Sigmoid colon (tissue), 7 donors: ENCODE results near the gene PTTG2. TPM values are rescaled to one million over a fixed set of nuclear protein-coding genes. Genes with fewer than 3 reads are reported as not detected.

ENCODE experiments used
- DNase-seq: peaks from one replicate; pipeline ENCODE4 v3.0.0-alpha.2; 2019
- H3K27ac ChIP-seq, 4 donors: fragments of 200-600 bp; sonication (generic); one replicate each; pipeline ENCODE4 v1.5.1; 2016 to 2019; ENCODE audit warnings: mild to moderate bottlenecking in 1 of 4
- H3K27me3 ChIP-seq, 3 donors: fragments of 200-600 bp; sonication (generic); one replicate each; pipeline ENCODE4 v1.5.1; 2019; ENCODE audit warnings: mild to moderate bottlenecking in 1 of 3
- H3K36me3 ChIP-seq, 4 donors: fragments of 200-600 bp; sonication (generic); one replicate each; pipeline ENCODE4 v1.5.1; 2016 to 2019
- H3K4me1 ChIP-seq, 4 donors: fragments of 200-600 bp; sonication (generic); one replicate each; pipeline ENCODE4 v1.5.1; 2017 to 2019
- H3K4me3 ChIP-seq, 4 donors: fragments of 200-600 bp; sonication (generic); one replicate each; pipeline ENCODE4 v1.5.1; 2017 to 2019; ENCODE audit warnings: mild to moderate bottlenecking in 2 of 4, moderate library complexity in 1 of 4
- H3K9me3 ChIP-seq, 4 donors: fragments of 200-600 bp in 3 of 4; sonication (generic) in 3 of 4; one replicate each; pipeline versions ENCODE4 v1.5.1 to v1.6.1; 2013 to 2019
- EP300 ChIP-seq, 4 donors: sonication (generic); formaldehyde crosslinking; IDR thresholded peaks; one replicate each; pipeline ENCODE4 v1.6.1; 2017; ENCODE audit warnings: antibody characterized with exemption in 4 of 4
- POLR2A ChIP-seq, 2 donors: fragments of 450-650 bp; IDR thresholded peaks; one replicate each; pipeline ENCODE4 v1.6.1; 2016; ENCODE audit warnings: antibody characterized with exemption in 2 of 2, mild to moderate bottlenecking in 2 of 2, moderate library complexity in 2 of 2
- POLR2AphosphoS5 ChIP-seq, 4 donors: sonication (generic); formaldehyde crosslinking; IDR thresholded peaks; one replicate each; pipeline ENCODE4 v1.6.1; 2017; ENCODE audit warnings: antibody characterized with exemption in 4 of 4
- WGBS, 2 donors: extraction: QIAGEN DNeasy Blood & Tissue Kit; methylation state at CpG; one replicate each; pipeline ENCODE4 v1.1.7; 2013; 5-methylcytosine and 5-hydroxymethylcytosine counted together
- intact Hi-C: fragments of 100-400 bp; cut with DNase I; formaldehyde crosslinking; loops from one replicate; pipeline ENCODE4 v1.15.1; 2023
- polyA plus RNA-seq, 3 donors: library from polyadenylated mRNA; stranded (reverse); fragments of 200-250 nt; gene quantifications; one replicate each; pipeline ENCODE4 v1.2.3, GENCODE V29; 2013
- total RNA-seq, 4 donors: library from RNA; depleted of rRNA; stranded (reverse); fragments of >200 nt; gene quantifications; one replicate each; pipeline ENCODE4 v1.1.0, GENCODE V29; 2016
- TF ChIP-seq, protein P1 (sequence below), 4 experiments: fragments of 450-650 bp in 3 of 4; fragments of 200-600 bp in 1 of 4; IDR thresholded peaks; one replicate each; pipeline ENCODE4 v1.5.1; 2016 to 2019; ENCODE audit warnings: antibody characterized with exemption in 4 of 4, mild to moderate bottlenecking in 3 of 4, moderate library complexity in 2 of 4
- donor health status: healthy with polysubstance abuse.
- donor health status: Bipolar disorder and iron deficiency.
- donor health status: healthy.

PTTG2 gene
- total and polyA plus RNA-seq, 7 donors: 0.28 to 7.7 (median 5.7) TPM; not detected in 2

- TF ChIP-seq, protein P1, sequence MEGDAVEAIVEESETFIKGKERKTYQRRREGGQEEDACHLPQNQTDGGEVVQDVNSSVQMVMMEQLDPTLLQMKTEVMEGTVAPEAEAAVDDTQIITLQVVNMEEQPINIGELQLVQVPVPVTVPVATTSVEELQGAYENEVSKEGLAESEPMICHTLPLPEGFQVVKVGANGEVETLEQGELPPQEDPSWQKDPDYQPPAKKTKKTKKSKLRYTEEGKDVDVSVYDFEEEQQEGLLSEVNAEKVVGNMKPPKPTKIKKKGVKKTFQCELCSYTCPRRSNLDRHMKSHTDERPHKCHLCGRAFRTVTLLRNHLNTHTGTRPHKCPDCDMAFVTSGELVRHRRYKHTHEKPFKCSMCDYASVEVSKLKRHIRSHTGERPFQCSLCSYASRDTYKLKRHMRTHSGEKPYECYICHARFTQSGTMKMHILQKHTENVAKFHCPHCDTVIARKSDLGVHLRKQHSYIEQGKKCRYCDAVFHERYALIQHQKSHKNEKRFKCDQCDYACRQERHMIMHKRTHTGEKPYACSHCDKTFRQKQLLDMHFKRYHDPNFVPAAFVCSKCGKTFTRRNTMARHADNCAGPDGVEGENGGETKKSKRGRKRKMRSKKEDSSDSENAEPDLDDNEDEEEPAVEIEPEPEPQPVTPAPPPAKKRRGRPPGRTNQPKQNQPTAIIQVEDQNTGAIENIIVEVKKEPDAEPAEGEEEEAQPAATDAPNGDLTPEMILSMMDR (IDR thresholded peaks at IDR 0.05): no peak
- TF ChIP-seq POLR2A (IDR thresholded peaks at IDR 0.05): no peak
- no peak for TF ChIP-seq EP300 (IDR thresholded peaks at IDR 0.05)
- TF ChIP-seq POLR2AphosphoS5 (IDR thresholded peaks at IDR 0.05): no peak
- Histone ChIP-seq H3K4me3 (no peak overlapping the region), H3K9me3 (no peaks in the 10 kb centered on the region), H3K27ac (peak overlapping the region in 1 of 4 donors; percentile 5), H3K27me3 (no peaks in the 10 kb centered on the region), H3K36me3 (no peaks in the 10 kb centered on the region), H3K4me1 (peaks cover 0 to 49% (median 25%) of the 10 kb centered on the region in 4 donors)
- 81 to 82% methylated on average over 7 of the region's 7 CpGs for WGBS, 2 donors
- intact Hi-C loops: loop anchor here (5.0 kb wide), 1 partner anchor 37 kb away; the partner anchor contains the start of gene PTTG2
- DNase-seq: no peak
Measured at GRCh38 chr4:37924946-37925345, 35.3 kb upstream of the PTTG2 start.

GRCh38 chr4:37927434-37927833 lies 32.8 kb upstream of the PTTG2 start:
- Histone ChIP-seq H3K9me3 (no peaks in the 10 kb centered on the region), H3K36me3 (peaks cover 0 to 7% (median 0%) of the 10 kb centered on the region in 4 donors), H3K27me3 (no peaks in the 10 kb centered on the region), H3K27ac (peak overlapping the region in 2 of 4 donors; percentile 13 to 60), H3K4me1 (peaks cover 0 to 60% (median 33%) of the 10 kb centered on the region in 4 donors), H3K4me3 (no peak overlapping the region)
- TF ChIP-seq POLR2A (IDR thresholded peaks at IDR 0.05) (no peak), EP300 (IDR thresholded peaks at IDR 0.05) (no peak), POLR2AphosphoS5 (IDR thresholded peaks at IDR 0.05) (no peak)
- TF ChIP-seq, protein P1 (IDR thresholded peaks at IDR 0.05): no peak
- WGBS, 2 donors: 86 to 92% methylated on average over 4 of the region's 4 CpGs
- intact Hi-C loops: no loop called here
- DNase-seq: no peak

DNA sequence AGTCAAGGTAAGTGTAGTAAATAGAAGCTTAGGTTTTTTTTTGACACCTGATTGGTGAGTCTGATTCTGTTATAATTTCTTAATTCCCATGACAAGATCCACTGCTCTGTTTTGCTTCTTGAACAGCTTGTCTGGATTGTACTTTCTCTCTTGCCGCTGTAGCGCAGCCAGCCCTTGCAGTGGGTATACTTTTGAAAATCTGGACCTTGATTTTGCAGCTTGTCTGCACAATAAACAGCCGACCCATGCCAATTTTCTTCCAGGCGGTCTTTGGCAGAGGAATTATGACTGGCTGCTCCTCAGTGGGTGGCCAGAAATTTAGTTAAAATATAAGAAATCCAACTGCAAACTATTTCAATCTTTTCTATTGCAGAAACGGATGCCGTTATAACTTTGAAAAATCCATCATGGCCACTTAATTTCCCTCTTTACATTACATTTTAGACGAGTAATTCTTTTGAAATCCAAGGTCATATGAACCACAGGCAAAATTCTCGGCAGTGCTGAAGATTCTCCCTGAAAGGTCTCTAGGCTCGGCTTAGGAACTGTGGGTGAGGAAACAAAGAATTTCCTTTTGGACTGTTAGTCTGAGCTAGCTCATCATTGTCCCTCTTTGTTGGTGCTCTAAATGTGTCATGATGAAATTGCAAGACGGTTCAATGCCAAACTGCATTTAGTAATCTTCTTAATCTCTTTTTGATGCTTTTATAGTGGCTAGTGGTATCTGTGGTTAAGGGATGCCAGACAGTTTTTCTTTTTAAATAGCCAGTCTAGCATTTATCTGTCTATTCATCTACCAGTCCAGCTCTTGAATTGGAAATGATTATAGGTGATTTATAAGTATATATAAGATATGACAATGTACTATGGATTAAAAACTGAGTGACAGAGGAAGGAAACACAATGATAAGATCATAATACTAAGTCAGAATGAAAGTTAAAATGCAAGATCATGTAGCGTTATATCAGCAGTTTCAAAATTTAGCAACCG lies 31.5 kb upstream of the PTTG2 start:
- Histone ChIP-seq H3K36me3 (peaks cover 0 to 7% (median 0%) of the 10 kb centered on the region in 4 donors), H3K27ac (peak overlapping the region in 3 of 4 donors; percentile 38 to 60 (median 60)), H3K27me3 (no peaks in the 10 kb centered on the region), H3K9me3 (no peaks in the 10 kb centered on the region), H3K4me3 (no peak overlapping the region), H3K4me1 (peaks cover 0 to 60% (median 35%) of the 10 kb centered on the region in 4 donors)
- TF ChIP-seq EP300 (IDR thresholded peaks at IDR 0.05) (no peak), POLR2A (IDR thresholded peaks at IDR 0.05) (no peak), POLR2AphosphoS5 (IDR thresholded peaks at IDR 0.05) (no peak)
- TF ChIP-seq, protein P1 (IDR thresholded peaks at IDR 0.05): no peak
- no peak for DNase-seq
- intact Hi-C loops: no loop called here
- WGBS, 2 donors: 71 to 82% methylated on average over 12 of the region's 12 CpGs

GRCh38 chr4:37934096-37934495 lies 26.1 kb upstream of the PTTG2 start:
- TF ChIP-seq POLR2A (IDR thresholded peaks at IDR 0.05) (no peak), EP300 (IDR thresholded peaks at IDR 0.05) (no peak), POLR2AphosphoS5 (IDR thresholded peaks at IDR 0.05) (no peak)
- TF ChIP-seq, protein P1 (IDR thresholded peaks at IDR 0.05): no peak
- intact Hi-C loops: no loop called here
- Histone ChIP-seq H3K4me3 (no peak overlapping the region), H3K36me3 (peaks cover 0 to 17% (median 0%) of the 10 kb centered on the region in 4 donors), H3K4me1 (peaks cover 0 to 43% (median 30%) of the 10 kb centered on the region in 4 donors), H3K9me3 (no peaks in the 10 kb centered on the region), H3K27me3 (no peaks in the 10 kb centered on the region), H3K27ac (no peak overlapping the region)
- WGBS, 2 donors: 98% methylated on average over 8 of the region's 8 CpGs
- no peak for DNase-seq
